NCI-H226 (cell line): ENCODE data around the gene LRRC4C.

Experiments used
- DNase-seq: peaks from one replicate; pipeline ENCODE4 v3.0.0-alpha.2; 2015

The LRRC4C gene

GRCh38 chr11:41246399-41246745 lies 213.1 kb downstream of the LRRC4C start:
- no peak for DNase-seq

- DNase-seq, result no peak
These were observed 213.6 kb downstream of the LRRC4C start for GRCh38 chr11:41245704-41246398.

DNA sequence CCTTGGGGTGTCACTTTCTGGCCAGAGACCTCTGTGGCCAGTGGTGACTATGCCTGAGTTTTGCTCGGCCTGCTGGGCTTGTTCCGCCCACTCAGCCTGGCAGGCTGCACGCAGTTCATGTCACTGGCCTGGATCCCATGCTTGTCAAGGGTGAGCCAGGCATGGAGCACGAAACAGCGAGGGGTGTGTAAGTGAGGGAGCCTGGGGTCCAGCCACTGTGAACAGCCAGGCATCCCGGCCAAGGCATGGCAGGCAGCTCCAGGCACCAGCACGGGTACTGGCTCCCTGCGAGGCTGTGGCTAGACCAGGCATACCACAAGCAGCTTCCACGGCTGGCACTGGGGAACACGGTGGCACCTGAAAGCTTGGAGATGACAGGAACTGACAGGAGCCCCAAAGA lies 214.3 kb downstream of the LRRC4C start:
- no peak for DNase-seq

GRCh38 chr11:41237382-41237781 lies 222.1 kb downstream of the LRRC4C start:
- no peak for DNase-seq

GRCh38 chr11:41235668-41236067 lies 223.8 kb downstream of the LRRC4C start:
- DNase-seq, result no peak

DNA sequence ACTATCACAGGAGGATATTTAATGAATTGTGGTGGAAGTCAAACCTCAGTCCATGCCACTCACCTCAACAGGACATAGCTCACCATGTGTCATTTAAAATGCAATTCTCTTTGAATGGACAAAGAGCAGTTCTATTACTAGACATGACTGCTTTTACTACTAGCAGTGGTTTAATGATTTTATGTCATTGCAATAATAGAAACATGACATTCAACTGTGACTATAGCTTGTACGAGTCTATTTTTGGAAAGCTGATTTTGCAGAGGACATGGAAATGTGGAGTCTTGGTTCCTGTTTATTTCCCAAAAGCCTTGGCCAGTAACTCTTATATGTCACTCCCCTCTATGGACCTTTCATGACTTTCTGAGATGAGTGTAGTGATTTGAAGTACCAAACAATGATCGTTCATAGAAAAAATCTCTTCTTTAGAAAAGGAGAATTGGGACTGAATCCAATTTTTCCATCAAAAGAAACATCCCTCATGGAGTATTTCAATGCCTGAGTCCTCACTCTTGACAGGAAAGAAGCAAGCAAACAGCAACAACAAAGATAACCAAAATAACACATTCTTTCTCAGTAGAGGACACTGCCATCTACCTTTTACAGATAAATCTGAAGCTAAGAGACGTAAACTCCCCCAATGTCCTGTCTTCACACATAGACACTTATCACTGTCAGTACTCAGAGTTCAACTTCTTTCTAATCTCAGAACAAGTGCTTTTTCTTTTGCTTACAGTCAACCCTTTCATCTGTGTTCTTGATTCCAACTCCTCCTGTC lies 233.4 kb downstream of the LRRC4C start:
- no peak for DNase-seq

GRCh38 chr11:41222236-41222635 lies 237.2 kb downstream of the LRRC4C start:
- no peak for DNase-seq

DNA sequence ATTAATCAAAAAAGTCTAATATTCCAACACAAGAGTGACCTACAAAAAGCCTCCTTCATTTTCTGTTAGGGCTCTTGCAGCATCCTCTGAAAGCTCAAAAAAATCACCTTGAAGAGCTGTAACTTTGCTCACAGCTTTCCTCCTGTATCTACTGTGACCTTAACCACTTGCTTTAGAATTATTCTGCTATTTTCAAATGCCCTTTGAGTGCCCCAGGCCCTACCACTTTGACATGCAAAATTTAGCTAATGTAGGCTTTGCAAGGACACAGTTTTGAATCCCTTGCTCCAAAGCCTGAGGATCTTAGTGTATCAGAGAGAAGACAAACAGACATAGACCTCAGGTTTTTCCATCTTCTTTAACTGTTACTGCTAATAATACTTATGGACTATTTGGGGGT lies 253.1 kb downstream of the LRRC4C start:
- no peak for DNase-seq

DNA sequence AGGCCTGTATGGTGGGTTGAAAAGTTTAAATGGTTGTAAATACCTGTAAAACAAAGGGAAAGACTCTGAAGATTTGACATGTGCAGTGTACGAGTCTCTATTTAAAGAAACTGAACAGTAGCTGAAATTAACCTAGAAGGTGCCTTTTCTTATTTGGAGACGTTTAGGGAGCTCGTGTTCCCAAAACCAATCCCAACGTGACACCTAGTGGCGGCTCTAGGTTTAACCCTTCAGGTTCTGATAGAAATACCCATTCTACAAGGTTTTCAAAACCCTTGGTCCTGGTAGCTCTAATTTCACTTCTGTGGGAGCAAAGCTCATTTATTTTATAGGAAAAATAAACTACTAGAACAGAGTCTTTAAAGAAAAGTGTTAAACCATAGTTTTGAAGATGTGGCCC lies 258.3 kb downstream of the LRRC4C start:
- no peak for DNase-seq

DNA sequence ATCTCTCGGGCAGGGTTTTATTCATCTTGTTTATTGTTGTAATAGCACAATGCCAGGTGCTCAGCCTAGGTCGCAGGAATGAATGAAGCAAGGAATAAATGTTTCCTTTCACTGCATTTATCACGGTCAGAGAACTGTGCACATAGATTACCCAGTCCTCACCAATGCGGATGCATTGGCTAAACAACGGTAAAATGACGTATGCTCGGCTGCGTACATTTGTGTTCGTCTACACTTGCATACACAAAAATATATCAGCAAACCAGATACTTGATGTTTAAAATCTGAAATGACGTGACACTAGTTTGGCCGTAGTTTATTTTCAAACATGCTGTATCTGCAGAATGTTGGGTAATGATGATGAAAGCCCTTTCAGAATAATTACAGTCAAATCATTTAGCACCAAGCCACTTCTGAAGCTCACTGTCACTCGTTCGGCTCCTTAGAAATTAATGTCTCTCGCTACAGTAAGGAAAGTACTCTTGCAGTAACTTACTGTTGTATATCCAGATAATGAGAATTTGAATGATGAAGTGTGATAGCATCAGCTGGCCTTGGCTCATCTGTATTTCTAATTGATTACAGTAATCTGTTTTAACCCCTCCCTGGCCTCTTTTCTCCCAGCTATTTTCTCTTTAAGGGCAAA lies 268.9 kb downstream of the LRRC4C start:
- no peak for DNase-seq

DNA sequence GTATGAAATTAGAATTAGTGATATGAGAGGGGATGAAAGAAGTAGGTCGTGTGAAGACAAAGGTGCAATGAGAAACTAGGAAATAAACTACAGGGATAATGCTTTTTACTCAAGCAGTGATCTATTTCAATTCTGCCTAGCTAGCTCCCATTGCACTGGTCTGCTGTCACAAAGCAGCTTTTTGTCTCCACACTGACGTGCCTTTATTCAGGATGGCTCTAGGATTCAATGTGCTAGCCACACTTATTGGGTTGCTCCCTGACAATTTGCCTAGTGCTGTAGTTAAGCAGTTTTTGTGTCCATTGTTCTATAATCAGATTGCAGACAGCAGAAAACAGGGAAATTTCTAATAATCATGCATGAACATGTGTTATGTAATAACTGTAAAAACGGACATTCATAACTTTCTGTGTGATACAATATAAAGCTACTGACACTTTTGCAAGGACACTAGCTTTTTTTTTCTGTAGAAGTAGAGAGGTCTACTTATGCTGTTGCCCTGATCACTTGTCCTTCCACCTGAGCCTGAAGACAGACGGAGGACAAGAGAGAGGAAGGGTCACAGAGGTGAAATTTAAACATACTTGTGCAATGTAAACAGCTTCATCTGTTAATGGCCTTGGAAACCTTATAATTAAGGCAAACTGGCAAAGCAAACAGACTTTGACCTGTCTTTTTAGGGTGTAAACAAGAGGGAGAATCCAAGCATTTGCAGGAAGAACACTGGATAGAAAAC lies 269.6 kb downstream of the LRRC4C start:
- DNase-seq, result no peak

DNA sequence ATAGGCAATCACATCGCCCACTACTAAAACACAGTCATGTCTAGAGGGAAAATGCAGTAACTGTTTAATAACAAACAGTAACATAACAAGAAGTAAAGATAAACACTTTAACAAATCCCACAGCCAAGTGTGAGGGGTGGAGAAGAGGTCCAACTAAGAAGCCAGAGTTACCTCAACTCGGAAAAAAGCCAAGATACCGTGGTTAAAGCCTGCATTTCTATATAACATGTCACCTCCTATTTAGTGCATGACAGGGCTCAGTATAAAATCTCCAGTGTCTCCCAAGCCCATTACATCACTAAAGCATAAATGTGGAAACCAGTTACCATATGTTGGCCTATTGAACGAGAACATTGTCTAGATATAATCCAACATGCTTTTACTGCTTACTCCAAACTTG lies 281.7 kb downstream of the LRRC4C start:
- DNase-seq, result no peak

DNA sequence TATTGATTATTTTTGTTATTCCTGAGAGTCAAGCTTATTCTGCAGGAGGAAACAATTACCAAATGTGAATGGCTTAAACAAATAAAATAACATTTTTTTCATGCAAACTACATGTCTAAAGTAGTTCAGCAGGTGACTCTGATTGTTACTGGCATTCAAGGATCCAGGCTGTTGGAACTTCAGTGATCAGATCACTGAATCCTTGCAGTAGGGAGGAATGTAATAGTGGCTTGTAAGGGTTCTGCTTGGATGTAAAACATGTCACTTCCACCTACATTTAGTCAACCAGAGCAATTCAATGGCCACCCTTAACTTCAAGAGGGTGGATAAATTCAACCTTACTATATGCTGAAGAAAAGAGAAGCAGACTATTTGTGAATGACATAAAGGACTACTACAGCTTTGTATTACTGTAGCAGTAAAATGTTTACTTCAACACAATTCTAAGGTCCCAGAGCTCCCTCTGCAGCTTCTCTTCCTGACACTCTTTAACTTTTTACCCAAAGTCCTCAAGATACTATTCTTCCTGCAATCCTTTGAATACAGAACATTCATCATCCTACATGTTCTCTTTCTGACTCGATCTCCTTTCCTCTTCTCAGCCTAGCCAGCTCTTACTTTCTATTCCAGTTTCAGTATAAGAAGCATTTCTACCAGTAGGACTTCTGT lies 284.0 kb downstream of the LRRC4C start:
- no peak for DNase-seq

GRCh38 chr11:41146326-41146725 lies 313.1 kb downstream of the LRRC4C start:
- no peak for DNase-seq

GRCh38 chr11:41145420-41145819 lies 314.0 kb downstream of the LRRC4C start:
- DNase-seq, result no peak

DNA sequence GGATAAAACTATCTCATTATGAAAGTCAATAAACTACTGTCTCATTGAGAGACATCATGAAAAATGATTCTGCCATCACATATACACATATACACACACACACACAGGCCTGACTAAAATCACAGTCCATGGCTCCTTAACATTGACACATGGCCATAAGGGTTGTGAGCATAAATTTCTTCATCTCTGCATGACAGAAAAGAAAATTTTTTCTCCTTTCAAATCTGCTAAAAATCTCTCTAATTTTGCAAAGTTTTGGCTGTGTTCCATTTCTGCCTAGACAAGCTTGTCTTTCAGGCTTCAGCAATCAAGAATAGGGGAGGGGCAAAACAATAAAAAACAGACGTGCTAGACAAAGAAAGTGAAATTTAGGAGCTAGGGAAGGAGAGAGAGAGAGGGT lies 324.5 kb downstream of the LRRC4C start:
- no peak for DNase-seq

DNA sequence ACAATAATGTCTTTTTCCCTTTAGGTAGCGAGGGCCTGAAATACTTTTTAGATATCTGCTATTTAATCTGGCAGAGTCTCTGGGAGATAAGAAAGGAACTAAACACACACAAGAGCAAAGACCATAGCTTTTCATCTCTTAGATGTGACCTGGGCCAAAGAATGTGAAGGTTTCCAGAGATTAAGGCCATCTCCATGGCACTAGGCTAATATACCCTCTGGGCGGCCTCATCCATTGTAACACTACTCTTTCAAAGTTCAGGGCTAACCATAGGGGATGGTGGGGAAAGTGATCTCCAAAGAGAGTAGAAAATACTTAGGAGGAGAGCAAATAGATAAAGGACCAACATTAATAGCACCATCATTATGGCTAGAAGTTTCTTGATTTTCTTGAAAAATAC lies 326.4 kb downstream of the LRRC4C start:
- no peak for DNase-seq

GRCh38 chr11:41121600-41121999 lies 337.9 kb downstream of the LRRC4C start:
- DNase-seq, result no peak

DNA sequence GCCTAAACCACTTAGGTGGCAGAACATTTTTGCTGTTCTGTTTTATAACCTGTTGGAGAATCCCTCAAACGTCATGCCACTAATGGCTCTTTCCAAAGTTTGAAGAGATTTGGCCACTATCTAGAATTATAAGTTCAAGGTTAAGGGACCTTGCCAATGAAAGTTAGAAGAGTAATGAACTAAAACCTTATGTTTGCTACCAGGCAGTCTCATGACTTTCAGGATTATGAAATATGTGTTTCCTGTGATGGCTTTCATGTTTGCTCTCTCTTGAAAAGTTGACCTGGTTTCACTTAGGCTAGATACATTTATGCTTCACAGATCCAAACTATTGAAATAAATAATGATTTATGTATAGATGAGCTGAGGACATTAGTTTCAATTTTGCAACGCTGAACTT lies 340.0 kb downstream of the LRRC4C start:
- no peak for DNase-seq

- DNase-seq, result no peak
These were observed 340.9 kb downstream of the LRRC4C start for GRCh38 chr11:41118521-41118920.

DNA sequence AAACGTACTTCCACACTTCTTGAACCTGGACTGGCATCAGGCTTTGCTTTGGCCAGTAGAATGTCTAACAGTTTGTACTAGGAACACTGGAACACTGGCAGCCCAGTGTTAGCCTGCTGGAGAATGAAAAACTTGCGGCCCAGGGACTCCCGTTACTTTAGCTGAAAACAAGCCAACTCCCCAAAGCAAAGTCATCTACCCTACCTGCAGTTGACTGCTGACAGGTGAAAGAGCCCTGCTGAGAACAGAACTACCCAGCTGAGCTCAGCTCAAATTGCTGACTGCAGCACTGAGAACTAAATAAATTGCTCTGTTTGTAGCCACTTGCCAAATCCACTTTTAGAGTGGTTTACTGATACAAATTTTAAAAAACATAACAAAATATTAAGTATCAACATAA lies 342.5 kb downstream of the LRRC4C start:
- no peak for DNase-seq

DNA sequence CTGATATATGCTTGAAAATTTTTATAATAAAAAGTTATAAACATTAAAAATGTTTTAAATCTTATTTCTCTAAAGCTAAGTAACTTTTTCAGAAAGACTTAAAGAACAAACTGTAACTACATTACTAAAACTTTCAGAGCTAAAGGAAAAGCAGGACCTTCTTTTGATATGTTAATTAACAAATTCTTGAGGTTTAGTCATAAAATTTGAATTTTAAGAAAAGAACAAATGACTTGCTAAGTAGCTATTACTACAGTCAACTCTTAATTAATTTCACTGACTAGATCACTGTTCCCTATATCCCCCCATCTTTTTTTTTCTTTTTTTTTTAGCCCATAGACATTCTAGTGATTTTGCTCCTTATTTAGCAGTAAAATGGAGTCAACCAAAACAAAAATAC lies 344.4 kb downstream of the LRRC4C start:
- DNase-seq, result no peak

DNA sequence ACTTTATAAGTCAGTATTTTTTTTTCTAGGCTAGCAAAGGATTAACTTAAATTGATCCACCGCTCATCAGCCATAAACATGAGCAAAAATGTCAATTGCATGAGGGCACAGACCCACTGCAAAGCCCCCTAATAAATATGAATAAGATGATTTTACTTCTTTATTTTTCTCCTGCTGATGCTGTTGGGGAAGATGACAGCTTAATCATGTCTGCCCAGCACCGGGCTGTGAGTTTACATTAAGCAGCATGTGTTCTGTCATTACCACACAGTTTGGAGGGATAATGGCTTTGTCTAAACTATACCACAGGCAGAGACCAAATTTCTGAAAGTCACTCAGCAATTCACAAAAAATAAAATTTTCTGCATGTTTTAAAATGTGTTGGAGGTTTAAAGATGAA lies 346.3 kb downstream of the LRRC4C start:
- DNase-seq, result no peak
